Trophoblast cell (in vitro differentiated cells and primary cell): ENCODE measurements around the gene REG3G.
"Not testable (repeated sequence)": the region's sequence is repeated elsewhere in the genome, so short reads cannot be mapped to it uniquely, and the experiment has no call there.

Experiments
- DNase-seq, 2 donors: peaks; one replicate each; pipeline ENCODE4 v3.0.0-alpha.2; 2016
- H2AFZ ChIP-seq: 2 replicates; pipeline ENCODE4 v1.6.1; 2013; ENCODE audit warnings: low read length, moderate library complexity, mild to moderate bottlenecking; ENCODE audit not compliant: insufficient read depth, poor library complexity
- H2AK5ac ChIP-seq: 2 replicates; pipeline ENCODE4 v1.6.1; 2013; ENCODE audit warnings: mild to moderate bottlenecking, low read length
- H2BK120ac ChIP-seq: 2 replicates; pipeline ENCODE4 v1.6.1; 2013; ENCODE audit warnings: low read length, mild to moderate bottlenecking, moderate library complexity; ENCODE audit not compliant: insufficient read depth, poor library complexity
- H2BK12ac ChIP-seq: 2 replicates; pipeline ENCODE4 v1.6.1; 2013; ENCODE audit warnings: mild to moderate bottlenecking, low read length, moderate library complexity
- H2BK5ac ChIP-seq: 2 replicates; pipeline ENCODE4 v1.6.1; 2013; ENCODE audit warnings: low read length, low read depth, moderate library complexity, mild to moderate bottlenecking; ENCODE audit not compliant: poor library complexity
- H3K14ac ChIP-seq: 2 replicates; pipeline ENCODE4 v1.6.1; 2013; ENCODE audit warnings: mild to moderate bottlenecking, low read length
- H3K18ac ChIP-seq: 2 replicates; pipeline ENCODE4 v1.6.1; 2013; ENCODE audit warnings: mild to moderate bottlenecking, low read length
- H3K23ac ChIP-seq: 2 replicates; pipeline ENCODE4 v1.6.1; 2013; ENCODE audit warnings: low read length
- H3K27ac ChIP-seq: 2 replicates; pipeline ENCODE4 v1.5.1; 2013; ENCODE audit warnings: low read depth, mild to moderate bottlenecking, inconsistent platforms, low read length, moderate library complexity
- H3K27me3 ChIP-seq: 2 replicates; pipeline ENCODE4 v1.6.1; 2013; ENCODE audit warnings: inconsistent platforms, mild to moderate bottlenecking, low read length, moderate library complexity; ENCODE audit not compliant: insufficient read depth
- H3K36me3 ChIP-seq, 2 experiments: 1 replicate in 1 of 2; 2 replicates in 1 of 2; pipeline ENCODE4 v1.6.1; 2013; ENCODE audit warnings: low read length in 2 of 2, mild to moderate bottlenecking in 2 of 2, moderate library complexity in 1 of 2; ENCODE audit not compliant: insufficient read depth in 2 of 2, control insufficient read depth in 1 of 2
- H3K4ac ChIP-seq: 2 replicates; pipeline ENCODE4 v1.6.1; 2013; ENCODE audit warnings: low read depth, mild to moderate bottlenecking, low read length, moderate library complexity
- H3K4me1 ChIP-seq, 2 experiments: 1 replicate in 1 of 2; 2 replicates in 1 of 2; pipeline ENCODE4 v1.6.1; 2013; ENCODE audit warnings: low read length in 2 of 2, mild to moderate bottlenecking in 2 of 2, moderate library complexity in 1 of 2; ENCODE audit not compliant: insufficient read depth in 2 of 2, control insufficient read depth in 1 of 2
- H3K4me2 ChIP-seq: 2 replicates; pipeline ENCODE4 v1.6.1; 2013; ENCODE audit warnings: inconsistent platforms, mild to moderate bottlenecking, low read length, moderate library complexity
- H3K4me3 ChIP-seq: 2 replicates; pipeline ENCODE4 v1.5.1; 2013; ENCODE audit warnings: mild to moderate bottlenecking, low read depth, low read length, inconsistent platforms
- H3K79me1 ChIP-seq: one replicate; pipeline ENCODE4 v1.6.1; 2013; ENCODE audit warnings: low read length
- H3K79me2 ChIP-seq: 2 replicates; pipeline ENCODE4 v1.6.1; 2013; ENCODE audit warnings: low read length, mild to moderate bottlenecking; ENCODE audit not compliant: control insufficient read depth, insufficient read depth, poor library complexity
- H3K9ac ChIP-seq: 2 replicates; pipeline ENCODE4 v1.6.1; 2013; ENCODE audit warnings: mild to moderate bottlenecking, low read length
- H3K9me3 ChIP-seq: 2 replicates; pipeline ENCODE4 v1.6.1; 2013; ENCODE audit warnings: low read depth, mild to moderate bottlenecking, control low read depth, inconsistent platforms, low read length; ENCODE audit not compliant: insufficient read depth
- H4K12ac ChIP-seq: 2 replicates; pipeline ENCODE4 v1.6.1; 2013; ENCODE audit warnings: low read depth, mild to moderate bottlenecking, low read length, moderate library complexity
- H4K8ac ChIP-seq: 2 replicates; pipeline ENCODE4 v1.6.1; 2013; ENCODE audit warnings: low read depth, mild to moderate bottlenecking, low read length, moderate library complexity
- H4K91ac ChIP-seq: one replicate; pipeline ENCODE4 v1.6.1; 2013; ENCODE audit warnings: low read depth, mild to moderate bottlenecking, low read length, moderate library complexity
- WGBS: extraction: QIAGEN DNeasy Blood & Tissue Kit; methylation state at CpG from one replicate; pipeline ENCODE4 v1.1.7; 2013; ENCODE audit warnings: missing lambda C conversion rate; ENCODE audit not compliant: insufficient read length, insufficient coverage; ENCODE audit errors: extremely low coverage; 5-methylcytosine and 5-hydroxymethylcytosine counted together

REG3G gene

DNA sequence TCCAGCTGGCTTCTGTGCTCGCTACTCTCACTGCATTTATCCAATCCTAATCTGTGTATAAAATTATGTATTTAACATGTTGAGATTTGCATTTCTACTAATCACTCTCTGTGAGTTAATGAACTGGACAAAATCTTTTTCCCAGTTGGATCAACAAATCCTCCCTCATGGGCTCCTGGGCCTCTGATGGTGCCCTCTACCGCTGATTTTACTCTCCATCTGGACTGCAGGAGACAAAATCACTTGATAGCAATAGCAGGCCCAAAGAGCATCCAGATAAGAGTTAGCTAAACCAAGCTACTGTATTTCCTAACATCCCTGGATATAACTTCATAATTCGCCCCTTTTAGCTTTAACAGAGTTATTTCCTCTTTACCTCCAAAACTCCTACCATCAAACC is 14.4 kb downstream of the REG3G start:
- Histone ChIP-seq H3K79me1 (no peaks in the 10 kb centered on the region), H3K9me3 (no peaks in the 10 kb centered on the region), H4K91ac (no peak overlapping the region), H2AFZ (no peak overlapping the region), H3K4ac (no peak overlapping the region), H3K79me2 (no peaks in the 10 kb centered on the region), H4K8ac (no peak overlapping the region), H3K4me1 (no peaks in the 10 kb centered on the region), H3K9ac (no peak overlapping the region), H2AK5ac (no peak overlapping the region), H3K18ac (no peak overlapping the region), H3K36me3 (no peaks in the 10 kb centered on the region), H4K12ac (no peak overlapping the region), H2BK12ac (no peak overlapping the region), H3K23ac (no peak overlapping the region), H2BK120ac (no peak overlapping the region), H2BK5ac (no peak overlapping the region), H3K4me2 (no peak overlapping the region), H3K4me3 (no peak overlapping the region), H3K14ac (no peak overlapping the region), H3K27me3 (no peaks in the 10 kb centered on the region), H3K27ac (no peak overlapping the region)
- WGBS: no CpG with 5 or more reads among the region's 3 CpGs
- no peak for DNase-seq

DNA sequence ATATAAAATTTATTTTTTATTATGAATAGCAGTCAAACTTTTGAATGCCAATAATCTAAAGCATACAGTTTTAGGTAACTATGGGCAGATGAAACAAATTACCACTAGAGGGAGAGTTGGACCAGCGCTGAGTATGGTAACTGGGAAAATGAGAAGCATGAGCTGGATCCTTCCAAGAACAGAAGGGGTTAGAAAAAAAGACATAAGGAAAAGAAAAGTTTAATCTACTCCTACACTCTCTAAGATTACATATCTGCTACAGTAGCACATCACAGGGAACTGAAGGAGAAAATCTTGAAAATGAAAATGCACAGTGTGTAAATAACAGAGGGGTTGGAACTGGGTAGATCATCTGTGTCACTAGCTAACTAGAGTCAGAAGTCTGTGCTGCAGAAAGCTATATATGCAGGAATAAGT is 15.5 kb downstream of the REG3G start:
- Histone ChIP-seq H4K91ac (no peak overlapping the region), H3K4me2 (no peak overlapping the region), H2BK120ac (no peak overlapping the region), H2BK5ac (no peak overlapping the region), H4K12ac (no peak overlapping the region), H3K79me2 (no peaks in the 10 kb centered on the region), H2BK12ac (no peak overlapping the region), H2AFZ (no peak overlapping the region), H3K4me1 (no peaks in the 10 kb centered on the region), H4K8ac (no peak overlapping the region), H2AK5ac (no peak overlapping the region), H3K36me3 (no peaks in the 10 kb centered on the region), H3K23ac (no peak overlapping the region), H3K14ac (no peak overlapping the region), H3K4ac (no peak overlapping the region), H3K18ac (no peak overlapping the region), H3K79me1 (no peaks in the 10 kb centered on the region), H3K27me3 (no peaks in the 10 kb centered on the region), H3K27ac (no peak overlapping the region), H3K9ac (no peak overlapping the region), H3K9me3 (no peaks in the 10 kb centered on the region), H3K4me3 (no peak overlapping the region)
- DNase-seq: peak in 1 of 2 donors; percentile 28
- WGBS: no CpG with 5 or more reads among the region's 1 CpG

DNA sequence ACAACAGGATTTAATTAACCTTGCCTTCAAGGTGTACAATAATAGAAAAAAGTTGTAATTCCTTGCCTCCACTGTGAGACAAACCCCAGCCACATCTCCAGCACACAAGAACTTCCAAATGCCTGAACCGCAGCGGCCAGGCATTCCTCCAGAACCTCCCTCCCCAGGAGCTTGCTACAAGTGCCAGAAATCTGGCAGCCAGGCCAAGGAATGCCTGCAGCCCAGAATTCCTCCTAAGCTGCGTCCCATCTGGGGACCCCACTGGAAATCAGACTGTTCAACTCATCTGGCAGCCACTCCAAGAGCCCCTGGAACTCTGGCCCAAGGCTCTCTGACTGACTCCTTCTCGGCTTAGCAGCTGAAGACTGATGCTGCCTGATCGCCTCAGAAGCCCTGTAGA is 28.0 kb downstream of the REG3G start:
- not testable (repeated sequence) for H4K91ac ChIP-seq, H3K14ac ChIP-seq, H3K79me1 ChIP-seq, H3K27ac ChIP-seq, H2AFZ ChIP-seq, H3K27me3 ChIP-seq, H3K4ac ChIP-seq, H2BK5ac ChIP-seq, H2BK120ac ChIP-seq, H3K9ac ChIP-seq, H3K23ac ChIP-seq, H2BK12ac ChIP-seq, H3K9me3 ChIP-seq, H2AK5ac ChIP-seq, DNase-seq, H3K4me3 ChIP-seq, H3K79me2 ChIP-seq, H3K36me3 ChIP-seq, H4K8ac ChIP-seq, H3K4me1 ChIP-seq, H3K18ac ChIP-seq, H4K12ac ChIP-seq, H3K4me2 ChIP-seq
- WGBS: no CpG with 5 or more reads among the region's 5 CpGs

DNA sequence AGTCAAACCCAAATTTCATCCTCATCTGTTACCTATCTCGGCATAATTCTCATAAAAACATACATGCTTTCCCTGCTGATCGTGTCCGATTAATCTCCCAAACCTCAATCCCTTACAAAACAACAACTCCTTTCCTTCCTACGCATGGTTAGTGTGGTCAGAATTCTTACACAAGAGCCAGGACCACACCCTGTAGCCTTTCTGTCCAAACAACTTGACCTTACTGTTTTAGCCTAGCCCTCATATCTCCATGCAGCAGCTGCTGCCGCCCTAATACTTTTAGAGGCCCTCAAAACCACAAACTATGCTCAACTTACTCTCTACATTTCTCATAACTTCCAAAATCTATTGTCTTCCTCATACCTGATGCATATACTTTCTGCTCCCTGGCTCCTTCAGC is 29.3 kb downstream of the REG3G start:
- WGBS: no CpG with 5 or more reads among the region's 5 CpGs
- H2AK5ac ChIP-seq, H3K18ac ChIP-seq, H3K79me1 ChIP-seq, H2AFZ ChIP-seq, H3K23ac ChIP-seq, H2BK120ac ChIP-seq, H3K4me1 ChIP-seq, H2BK5ac ChIP-seq, H3K14ac ChIP-seq, H3K9ac ChIP-seq, H3K4me3 ChIP-seq, DNase-seq, H4K8ac ChIP-seq, H3K9me3 ChIP-seq, H4K91ac ChIP-seq, H3K79me2 ChIP-seq, H3K4me2 ChIP-seq, H4K12ac ChIP-seq, H2BK12ac ChIP-seq, H3K4ac ChIP-seq, H3K36me3 ChIP-seq, H3K27me3 ChIP-seq, H3K27ac ChIP-seq: not testable (repeated sequence)
